Heart left ventricle (tissue), 13 donors: ENCODE data around the gene ITGB3.

Experiments used
- CTCF ChIP-seq, 12 donors: fragments of 200-600 bp; sonication (generic) in 4 of 12; IDR thresholded peaks; one replicate each; pipeline versions ENCODE4 v1.5.0 to v1.8.0; 2018 to 2022; ENCODE audit warnings: antibody characterized with exemption in 12 of 12, mild to moderate bottlenecking in 5 of 12
- POLR2A ChIP-seq, 2 donors: fragments of 450-650 bp; IDR thresholded peaks; one replicate each; pipeline ENCODE4 v1.6.1; 2017; ENCODE audit warnings: antibody characterized with exemption in 2 of 2, mild to moderate bottlenecking in 2 of 2, moderate library complexity in 2 of 2
- donor health status: ischemic (EF 13 %, LVEDD 7.1; RV severe dilation, severe dysfunction).
- donor health status: DM: no; HTN: yes; CAD: no.
- donor health status: DM: no; HTN: no; CAD: no.
- donor health status: ischemic (EF 25% LVEDD 6.9; RV normal size, moderate dysfunction).
- donor health status: ischemic (EF 25% LVEDD 5.7; RV mildly dilated, moderate dysfunction).
- donor health status: ischemic (EF 35%, LVEDD 5.7; RV mildly dilated, moderate dysfunction).
- donor health status: nonischemic (EF 11% LVEDD 7.7; RV severe dilation, severe dysfunction).
- donor health status: DM: yes; HTN: yes; CAD: no.
- donor health status: PGD.
- donor health status: ischemic (EF 29% LVEDD 5.4; RV normal size, mild dysfunction).
- donor health status: nonischemic (EF 23%, LVEDD 6.1; RV moderate dilation, normal function).

DNA sequence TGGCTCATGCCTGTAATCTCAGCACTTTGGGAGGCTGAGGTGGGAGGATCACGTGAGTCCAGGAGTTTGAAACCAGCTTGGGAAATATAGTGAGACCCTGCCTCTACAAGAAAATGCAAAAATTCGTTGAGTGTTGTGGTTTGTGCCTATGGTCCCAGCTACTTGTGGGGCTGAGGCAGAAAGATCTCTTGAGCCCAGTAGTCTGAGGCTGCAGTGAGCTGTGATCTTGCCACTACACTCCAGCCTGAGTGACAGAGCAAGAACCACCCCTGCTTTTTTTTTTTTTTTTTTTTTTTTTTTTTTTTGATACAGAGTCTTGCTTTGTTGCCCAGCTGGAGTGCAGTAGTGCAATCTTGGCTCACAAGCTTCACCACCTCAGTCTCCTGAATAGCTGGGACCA, 34.0 kb downstream of the ITGB3 start:
- TF ChIP-seq CTCF (IDR thresholded peaks at IDR 0.05) (no peak), POLR2A (IDR thresholded peaks at IDR 0.05) (no peak)
